ENCODE data around the gene NUP210. TPM values are rescaled to one million over a fixed set of nuclear protein-coding genes. Genes with fewer than 3 reads are reported as not detected.

The NUP210 gene
- total and polyA plus RNA-seq, 2 of the 13 experiments (the other 11 are each of a cell fraction or from before 2014, with no cell fraction given): 31.6 to 35.2 TPM

- no peak for FAIRE-seq
- intact Hi-C loops (cut with micrococcal nuclease; ENCODE audit: unreplicated experiment) (no loop called here), in situ Hi-C loops (cut with HindIII; ENCODE audit: extremely low pct_ligation_motif_present, low pct_unique_long_range_greater_than_20kb) (no loop called here)
- Histone ChIP-seq H3K4me2 (ENCODE audit: low read depth, low read length) (no peak overlapping the region), H4K20me1 (ENCODE audit: insufficient read depth, low read length) (no peaks in the 10 kb centered on the region), H3K9me3 (ENCODE audit: low read length) (no peaks in the 10 kb centered on the region), H3K27me3 (ENCODE audit: control insufficient read depth in 1 of 2, insufficient read depth in 2 of 2, low read length in 2 of 2) (no peaks in the 10 kb centered on the region), H3K4me1 (ENCODE audit: insufficient read depth, low read length) (no peaks in the 10 kb centered on the region), H3K79me2 (ENCODE audit: insufficient read depth, low read length) (no peaks in the 10 kb centered on the region), H2AFZ (ENCODE audit: low read length) (no peak overlapping the region), H3K9ac (ENCODE audit: insufficient read depth, low read depth, low read length) (no peak overlapping the region), H3K27ac (ENCODE audit: extremely low read length, insufficient read depth, low read length) (no peak overlapping the region), H3K36me3 (replicated peaks in 1 of 2; ENCODE audit: control insufficient read depth in 1 of 2, insufficient read depth in 2 of 2, low read length in 2 of 2) (peaks cover 31 to 83% of the 10 kb centered on the region in 2 experiments), H3K4me3 (replicated peaks in 1 of 3; ENCODE audit: insufficient read depth in 1 of 3, low read depth in 2 of 3, low read length in 3 of 3) (no peak overlapping the region)
- WGBS (ENCODE audit: low lambda C conversion rate): 98% methylated on average over 6 of the region's 6 CpGs
- ATAC-seq: no peak
- BruUV-seq (replicated peaks): no TSS peak
- ChIA-PET CTCF (ENCODE audit: low intra/inter-chr PET ratio, low total read pairs) (interaction anchor here (1.2 kb wide), 1 partner anchor 116 kb away, joined by 4 read pairs; no protein-coding TSS in a partner anchor), POLR2A (no interaction called here)
- DNase-seq (ENCODE audit: low spot score): no peak
- no peak for TF ChIP-seq ZNF567 (CRISPR knock-in tag; IDR thresholded peaks at IDR 0.05; ENCODE audit: borderline replicate concordance)
- TF ChIP-seq PRPF4 (IDR thresholded peaks at IDR 0.05; ENCODE audit: low read depth, low read length, poor library complexity, severe bottlenecking): no peak
- TF ChIP-seq NKX3-1 (CRISPR knock-in tag; IDR thresholded peaks at IDR 0.05): no peak
- no peak for TF ChIP-seq BATF2 (CRISPR knock-in tag; IDR thresholded peaks at IDR 0.05)
- no peak for TF ChIP-seq WIZ (CRISPR knock-in tag; IDR thresholded peaks at IDR 0.05)
- TF ChIP-seq ZFP82 (CRISPR knock-in tag; IDR thresholded peaks at IDR 0.05; ENCODE audit: borderline replicate concordance): no peak
- no peak for TF ChIP-seq CENPX (CRISPR knock-in tag; IDR thresholded peaks at IDR 0.05)
- TF ChIP-seq HHEX (CRISPR knock-in tag; IDR thresholded peaks at IDR 0.05): no peak
- TF ChIP-seq FOSL2 (CRISPR knock-in tag; IDR thresholded peaks at IDR 0.05): no peak
- no peak for TF ChIP-seq RARA (CRISPR knock-in tag; IDR thresholded peaks at IDR 0.05)
- no peak for TF ChIP-seq RNF219 (CRISPR knock-in tag; IDR thresholded peaks at IDR 0.05)
- TF ChIP-seq SATB2 (CRISPR knock-in tag; IDR thresholded peaks at IDR 0.05): no peak
- no peak for TF ChIP-seq ZBTB4 (CRISPR knock-in tag; IDR thresholded peaks at IDR 0.05; ENCODE audit: borderline replicate concordance)
- TF ChIP-seq HNRNPH1 (optimal IDR thresholded peaks at IDR 0.05; ENCODE audit: low read depth, low read length): no peak
- TF ChIP-seq ETS1 (CRISPR knock-in tag; IDR thresholded peaks at IDR 0.05): no peak
- no peak for TF ChIP-seq ZNF564 (CRISPR knock-in tag; IDR thresholded peaks at IDR 0.05)
- TF ChIP-seq ZNF704 (CRISPR knock-in tag; IDR thresholded peaks at IDR 0.05; ENCODE audit: borderline replicate concordance): no peak
- TF ChIP-seq JARID2 (CRISPR knock-in tag; IDR thresholded peaks at IDR 0.05; ENCODE audit: insufficient replicate concordance): no peak
Measured at GRCh38 chr3:13345772-13346171, 74.3 kb downstream of the NUP210 start.

All from HepG2 (cell line).